ENCODE results near the gene LCMT1.
A peak's percentile ranks its signal among the peaks of the same experiment; 100 is the strongest.
"Not testable (repeated sequence)": the region's sequence is repeated elsewhere in the genome, so short reads cannot be mapped to it uniquely, and the experiment has no call there.

Gene LCMT1

GRCh38 chr16:25097276-25097975, 14.1 kb upstream of the LCMT1 start:
- no peak for DNase-seq

GRCh38 chr16:25100511-25100910, 11.0 kb upstream of the LCMT1 start:
- no peak for DNase-seq

DNA sequence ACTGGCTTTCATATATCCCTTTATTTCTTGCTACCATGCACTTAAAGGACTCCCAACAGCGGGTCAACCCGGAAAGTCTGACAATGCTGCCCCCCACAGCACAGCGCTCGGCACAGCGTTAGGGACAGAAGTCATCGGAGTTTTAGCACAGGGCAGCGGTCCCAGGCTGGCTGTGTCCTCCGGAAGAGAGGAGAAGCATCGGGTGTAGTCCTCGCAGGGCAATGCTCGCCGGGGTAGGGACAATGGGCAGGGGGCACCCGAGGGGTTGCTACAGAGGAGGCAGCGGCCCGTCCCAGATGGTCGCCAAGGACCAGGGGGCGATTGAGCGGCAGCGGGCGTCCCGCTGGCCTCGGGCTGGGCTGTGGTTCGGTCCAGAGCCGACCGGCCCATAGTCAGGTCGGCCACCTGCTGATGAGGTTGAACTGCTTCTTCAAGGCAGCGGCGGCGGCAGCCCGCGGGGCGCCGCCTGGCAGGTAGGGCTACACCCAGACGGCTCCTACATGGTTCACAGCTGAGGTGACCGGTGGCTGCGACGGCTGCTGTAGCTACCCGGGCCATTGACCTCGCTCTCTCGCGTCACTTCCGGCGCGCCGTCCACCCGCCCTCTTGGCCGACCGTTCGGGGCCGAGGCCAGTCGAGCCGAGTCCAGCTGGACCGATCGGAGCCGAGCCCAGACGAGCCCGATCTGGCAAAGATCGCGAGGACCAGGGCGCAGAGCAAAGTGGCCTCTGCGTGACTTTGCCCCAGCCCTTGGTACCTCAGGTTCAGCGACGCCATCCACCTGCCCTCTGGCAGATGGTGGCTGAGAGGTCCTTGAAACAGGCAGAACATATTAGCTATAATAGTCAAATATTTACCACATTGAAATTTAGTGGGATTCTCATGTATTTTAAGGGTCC, 4.7 kb upstream of the LCMT1 start:
- DNase-seq = peak; percentile 42 to 63 (median 50)

DNA sequence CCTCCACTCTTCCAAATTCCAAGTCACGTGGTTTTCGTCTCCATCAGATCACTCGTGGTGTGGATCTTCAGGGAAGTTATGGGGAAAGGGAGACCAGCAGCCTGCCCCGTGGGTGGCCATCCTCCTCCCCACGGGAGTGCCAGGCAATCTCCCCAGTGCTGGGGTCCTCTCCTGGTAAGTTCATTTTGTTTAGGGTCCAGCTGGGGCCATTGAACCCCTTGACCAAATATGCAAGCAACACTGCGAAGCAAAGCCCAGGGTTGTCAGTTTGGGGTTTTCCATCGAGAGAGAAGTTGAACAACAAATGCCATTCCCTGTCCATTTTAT, 4.1 kb upstream of the LCMT1 start:
- no peak for DNase-seq

GRCh38 chr16:25108054-25108453, 3.5 kb upstream of the LCMT1 start:
- DNase-seq = peak in 3 of 4 experiments; percentile 7 to 19 (median 10)

GRCh38 chr16:25109643-25110042, 1.9 kb upstream of the LCMT1 start:
- no peak for DNase-seq

GRCh38 chr16:25110387-25110947, 1.1 kb upstream of the LCMT1 start:
- no peak for DNase-seq

DNA sequence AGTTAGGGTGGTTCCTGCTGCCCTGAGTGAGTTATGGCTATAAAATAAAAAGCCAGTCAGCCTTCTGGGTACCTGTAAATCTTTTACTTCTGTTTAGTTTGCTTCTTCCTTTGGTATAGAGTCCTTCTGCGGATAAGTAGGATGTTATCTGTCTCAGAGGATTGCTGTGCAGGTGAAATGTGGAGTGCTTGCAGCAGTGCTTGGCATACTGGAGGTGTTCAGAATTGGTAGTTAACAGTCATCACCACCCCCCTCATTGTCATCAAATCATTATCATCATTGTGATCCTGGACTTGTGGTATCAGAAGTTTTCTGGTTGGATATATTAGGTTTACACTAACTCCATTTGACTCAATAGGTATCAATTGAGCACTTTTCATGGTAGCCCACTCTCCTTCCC, 2.6 kb downstream of the LCMT1 start:
- DNase-seq = no peak

- DNase-seq = no peak
Observed at GRCh38 chr16:25118851-25119578, 7.5 kb downstream of the LCMT1 start.

DNA sequence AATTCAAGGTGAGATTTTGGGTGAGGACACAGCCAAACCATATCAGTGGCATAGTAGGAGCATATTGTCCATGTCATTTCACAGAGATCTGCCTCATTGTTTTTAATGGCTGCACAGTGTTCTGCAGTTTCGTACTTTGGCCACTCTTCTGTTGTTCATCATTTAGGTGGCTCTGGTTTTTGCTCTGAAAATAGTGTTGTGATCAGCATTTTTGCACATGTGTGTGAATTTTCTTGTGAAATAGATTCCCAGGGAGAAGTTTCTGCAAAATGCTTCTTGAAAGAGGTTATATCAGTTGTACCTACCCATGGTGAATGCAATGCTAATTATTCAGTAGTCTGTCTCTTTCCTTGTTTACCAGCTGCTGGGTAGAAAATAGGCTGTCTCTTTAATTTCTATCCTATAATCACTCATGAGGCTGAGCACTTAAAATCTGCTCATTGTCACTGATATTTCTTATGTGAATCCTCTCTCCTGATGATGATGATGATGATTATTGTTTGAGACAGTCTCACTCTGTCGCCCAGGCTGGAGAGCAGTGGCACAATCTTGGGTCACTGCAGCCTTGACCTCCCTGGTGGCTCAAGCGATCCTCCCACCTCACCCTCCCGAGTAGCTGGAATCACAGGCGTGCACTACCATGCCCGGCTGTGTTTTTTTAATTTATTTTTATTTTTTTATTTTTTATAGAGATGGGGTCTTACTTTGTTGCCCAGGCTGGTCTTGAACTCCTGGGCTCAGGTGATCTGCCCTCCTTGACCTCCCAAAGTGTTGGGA, 10.5 kb downstream of the LCMT1 start:
- no peak for DNase-seq

- no peak for DNase-seq
Observed at GRCh38 chr16:25124503-25124902, 13.0 kb downstream of the LCMT1 start.

- not testable (repeated sequence) for DNase-seq
Observed at GRCh38 chr16:25126086-25126666, 14.6 kb downstream of the LCMT1 start.

GRCh38 chr16:25126820-25127232, 15.3 kb downstream of the LCMT1 start:
- DNase-seq = no peak

- DNase-seq = not testable (repeated sequence)
Observed at GRCh38 chr16:25132751-25133150, 21.2 kb downstream of the LCMT1 start.

GRCh38 chr16:25134166-25134700, 22.7 kb downstream of the LCMT1 start:
- no peak for DNase-seq

DNA sequence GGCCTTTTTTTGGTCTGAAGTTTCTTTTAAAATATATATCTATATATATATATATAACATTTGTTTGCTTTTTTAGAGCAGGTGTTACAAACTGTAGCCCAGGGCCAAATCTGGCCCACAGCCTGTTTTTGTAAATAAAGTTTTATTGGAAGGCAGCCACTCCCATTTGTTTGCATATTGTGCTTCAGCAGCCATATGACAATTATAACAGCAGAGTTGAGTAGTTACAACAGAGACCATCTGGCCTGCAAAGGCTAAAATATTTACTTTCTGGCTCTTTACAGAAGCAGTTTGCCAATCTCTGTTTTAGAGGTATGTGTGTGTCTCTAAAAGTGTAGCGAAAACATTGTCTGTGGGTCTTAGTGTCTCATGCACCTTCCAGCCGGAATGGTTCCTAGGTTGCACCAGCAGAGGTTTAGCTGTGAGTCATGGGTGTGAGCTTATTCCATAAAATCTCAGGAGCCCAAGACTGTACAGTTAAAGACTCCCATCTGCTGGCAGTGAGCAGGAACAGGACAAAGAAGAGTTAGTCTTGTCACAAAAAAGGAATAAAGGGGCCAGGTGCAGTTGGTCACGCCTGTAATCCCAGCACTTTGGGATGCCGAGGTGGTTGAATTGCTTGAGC, 23.8 kb downstream of the LCMT1 start:
- no peak for DNase-seq

DNA sequence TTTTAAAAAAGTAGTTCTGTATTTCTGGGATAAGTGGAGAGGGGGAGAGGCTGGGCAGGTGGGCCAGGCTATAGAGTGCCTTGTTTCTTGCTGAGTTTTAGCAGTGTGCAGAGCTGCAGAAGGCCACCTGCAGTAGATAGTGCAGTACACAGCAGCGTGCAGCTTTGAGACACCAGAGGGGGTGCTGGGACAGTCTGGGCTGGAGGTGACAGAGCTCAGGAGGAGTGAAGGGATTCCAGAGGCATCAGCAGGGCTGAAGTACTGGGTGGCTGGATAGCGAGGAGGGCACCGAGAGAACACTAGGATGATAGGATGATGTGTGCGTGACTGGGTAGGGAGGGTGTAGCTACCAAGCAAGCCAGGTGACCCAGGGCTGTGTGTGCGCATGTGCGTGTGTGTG, 26.6 kb downstream of the LCMT1 start:
- no peak for DNase-seq

DNA sequence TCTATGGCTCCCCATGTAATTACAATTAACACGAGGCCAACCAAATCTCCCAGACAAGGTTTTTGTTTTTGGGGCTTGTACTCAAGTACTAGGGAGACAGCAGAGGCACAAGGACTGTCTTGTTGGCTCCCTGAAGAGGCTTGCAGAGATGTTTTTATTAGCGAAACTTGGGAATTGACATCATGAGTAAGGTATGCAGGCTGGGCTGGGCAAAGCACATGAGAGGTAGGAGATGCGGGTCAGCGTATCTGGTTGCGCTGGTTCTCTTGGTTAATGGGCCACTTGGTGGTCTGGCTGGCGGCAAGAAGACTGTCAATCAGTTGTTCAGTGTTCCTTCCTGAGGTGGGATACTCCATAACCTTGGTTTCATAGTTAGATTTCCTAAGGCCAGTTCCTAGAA, 28.9 kb downstream of the LCMT1 start:
- no peak for DNase-seq

DNA sequence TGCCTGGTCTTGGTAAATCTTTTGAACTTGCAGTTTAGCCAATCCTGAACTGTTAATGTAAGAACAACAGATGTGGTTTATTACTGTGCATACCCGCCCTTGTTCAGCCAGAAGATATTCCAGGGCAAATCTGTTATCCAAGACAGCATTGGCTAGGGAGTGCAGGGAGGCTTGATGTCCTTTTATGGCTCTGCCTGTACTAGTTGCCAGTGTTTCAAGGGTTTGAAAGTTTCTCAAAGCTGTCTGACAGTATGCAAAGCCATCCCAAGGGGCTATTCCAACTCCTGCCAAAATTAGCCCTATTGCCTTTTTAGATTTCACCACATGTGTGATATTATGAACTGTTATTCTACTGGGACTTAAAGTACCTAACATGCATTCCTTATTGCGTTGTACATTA, 30.1 kb downstream of the LCMT1 start:
- DNase-seq = no peak

DNA sequence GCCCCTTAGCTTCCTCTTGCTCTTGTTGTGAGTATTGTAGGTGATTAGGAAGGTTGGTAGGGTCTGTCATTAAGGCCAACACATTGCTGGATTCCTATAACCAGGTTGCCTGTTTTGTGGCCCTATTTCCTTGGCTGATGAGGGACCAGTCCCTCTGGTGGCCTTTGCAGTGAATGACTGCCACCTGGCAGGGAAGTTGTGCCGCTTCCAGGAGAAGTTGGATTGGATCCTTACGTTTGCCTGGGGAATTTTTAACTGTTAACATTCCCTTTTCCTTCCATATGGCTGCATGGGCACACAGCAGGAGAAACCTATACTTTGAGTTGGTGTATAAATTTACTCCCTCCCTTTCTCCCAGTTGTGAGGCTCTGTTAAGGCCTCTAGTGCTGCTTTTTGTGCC, 32.4 kb downstream of the LCMT1 start:
- DNase-seq = no peak

GRCh38 chr16:25148568-25149215, 37.1 kb downstream of the LCMT1 start:
- no peak for DNase-seq
